Adrenal gland (tissue), 12 donors: ENCODE results near the gene CDK10. TPM values are rescaled to one million over a fixed set of nuclear protein-coding genes. Genes with fewer than 3 reads are reported as not detected.

Experiments used
- DNase-seq, 7 donors: peaks; one replicate each; pipeline ENCODE4 v3.0.0-alpha.2; 2019 to 2020
- H3K27ac ChIP-seq, 5 donors: fragments of 200-600 bp; sonication (generic) in 4 of 5; 1 replicate in 3 of 5; 2 replicates in 2 of 5; pipeline versions ENCODE4 v1.5.1 to v1.8.0; 2016 to 2020; ENCODE audit warnings: mild to moderate bottlenecking in 1 of 5
- H3K27me3 ChIP-seq: fragments of 200-600 bp; 2 replicates; pipeline ENCODE4 v1.8.0; 2021
- H3K36me3 ChIP-seq, 2 donors: fragments of 200-600 bp; replicated peaks in 1 of 2; 1 replicate in 1 of 2; 2 replicates in 1 of 2; pipeline versions ENCODE4 v1.5.1 to v1.8.0; 2018 to 2022
- H3K4me1 ChIP-seq, 2 donors: fragments of 200-600 bp; replicated peaks in 1 of 2; 1 replicate in 1 of 2; 2 replicates in 1 of 2; pipeline versions ENCODE4 v1.5.1 to v1.8.0; 2018 to 2021
- H3K4me3 ChIP-seq, 4 donors: fragments of 200-600 bp; sonication (generic) in 3 of 4; one replicate each; pipeline ENCODE4 v1.5.1; 2016 to 2018
- H3K9me3 ChIP-seq, 3 donors: fragments of 200-600 bp; sonication (generic) in 1 of 3; replicated peaks in 1 of 3; 1 replicate in 2 of 3; 2 replicates in 1 of 3; pipeline versions ENCODE4 v1.5.1 to v1.8.0; 2016 to 2021
- CTCF ChIP-seq, 6 experiments: fragments of 450-650 bp in 4 of 6; fragments of 200-600 bp in 2 of 6; sonication (generic) in 1 of 6; IDR thresholded peaks; 1 replicate in 5 of 6; 2 replicates in 1 of 6; pipeline versions ENCODE4 v1.5.1 to v1.8.0; 2016 to 2021; ENCODE audit warnings: antibody characterized with exemption in 6 of 6, mild to moderate bottlenecking in 2 of 6, moderate library complexity in 1 of 6
- POLR2A ChIP-seq, 2 donors: fragments of 450-650 bp; IDR thresholded peaks; one replicate each; pipeline ENCODE4 v1.6.1; 2017; ENCODE audit warnings: antibody characterized with exemption in 2 of 2, mild to moderate bottlenecking in 2 of 2, moderate library complexity in 1 of 2
- WGBS, 4 donors: extraction: QIAGEN DNeasy Blood & Tissue Kit in 2 of 4; methylation state at CpG; one replicate each; pipeline versions ENCODE4 v1.1.5 to v1.1.7; 2013 to 2017; 5-methylcytosine and 5-hydroxymethylcytosine counted together
- intact Hi-C, 2 donors: fragments of 100-400 bp; cut with DNase I; formaldehyde crosslinking; loops; one replicate each; pipeline versions ENCODE4 v1.14.1 to v1.15.0; 2022 to 2023
- polyA plus RNA-seq, 3 donors: library from polyadenylated mRNA; stranded (reverse); fragments of 200-250 nt in 2 of 3; fragments of 350-450 nt in 1 of 3; fragmentation: Illumina TruSeq in 1 of 3; extraction: RNeasy Lipid Tissue Mini Kit (QIAGEN cat#74804) in 1 of 3; gene quantifications; one replicate each; pipeline ENCODE4 v1.2.3, GENCODE V29; 2013 to 2014
- total RNA-seq, 9 donors: library from RNA; depleted of rRNA in 4 of 9; stranded (reverse); fragments of >200 nt in 4 of 9; fragments of 120-200 nt in 1 of 9; fragmentation: NEBNext Ultra II Directional in 1 of 9; extraction: Animal tissue kit (Norgen Biotek cat#: 25700) in 1 of 9; gene quantifications; one replicate each; pipeline versions ENCODE4 v1.1.0 to v1.2.4, GENCODE V29; 2013 to 2023
- donor health status: healthy with polysubstance abuse.
- donor health status: Bipolar disorder and iron deficiency.
- donor health status: DM: yes; HTN: yes; CAD: no.
- donor health status: DM: no; HTN: no; CAD: no.
- donor health status: DM: no; HTN: no; CAD: no.
- donor health status: DM: yes; HTN: yes; CAD: no.

CDK10 gene
- total and polyA plus RNA-seq, 12 donors = 29.5 to 289 (median 64.5) TPM

GRCh38 chr16:89672177-89672941 lies 14.1 kb upstream of the CDK10 start:
- H3K4me1 ChIP-seq = no peaks in the 10 kb centered on the region
- no peak overlapping the region for H3K27ac ChIP-seq
- TF ChIP-seq POLR2A (IDR thresholded peaks at IDR 0.05) (no peak), CTCF (IDR thresholded peaks at IDR 0.05) (no peak)
- H3K27me3 ChIP-seq = no peaks in the 10 kb centered on the region
- no peak for DNase-seq
- no peak overlapping the region for H3K4me3 ChIP-seq
- WGBS, 4 donors = 81 to 87% (median 84%) methylated on average over 15 to 16 of the region's 16 CpGs
- no peaks in the 10 kb centered on the region for H3K9me3 ChIP-seq
- intact Hi-C loops = no loop called here
- no peaks in the 10 kb centered on the region for H3K36me3 ChIP-seq

- intact Hi-C loops = no loop called here
- 89 to 100% (median 98%) methylated on average over 2 of the region's 2 CpGs for WGBS, 4 donors
Observed at GRCh38 chr16:89678258-89678657, 8.2 kb upstream of the CDK10 start.

GRCh38 chr16:89685916-89686315 lies 573 bp upstream of the CDK10 start:
- WGBS, 4 donors = 83 to 100% (median 93%) methylated on average over 1 of the region's 1 CpG
- intact Hi-C loops = no loop called here
- Histone ChIP-seq H3K4me1 (peaks cover 8 to 10% of the 10 kb centered on the region in 2 donors), H3K27ac (no peak overlapping the region), H3K27me3 (no peaks in the 10 kb centered on the region), H3K4me3 (no peak overlapping the region), H3K36me3 (peaks cover 0 to 15% of the 10 kb centered on the region in 2 donors), H3K9me3 (no peaks in the 10 kb centered on the region)
- no peak for TF ChIP-seq POLR2A (IDR thresholded peaks at IDR 0.05)
- no peak for TF ChIP-seq CTCF (IDR thresholded peaks at IDR 0.05)
- DNase-seq = no peak

More at GRCh38 chr16:89678258-89678657, 8.2 kb upstream of the CDK10 start:
- no peaks in the 10 kb centered on the region for H3K9me3 ChIP-seq
- H3K4me1 ChIP-seq = no peaks in the 10 kb centered on the region
- no peak for TF ChIP-seq CTCF (IDR thresholded peaks at IDR 0.05)
- TF ChIP-seq POLR2A (IDR thresholded peaks at IDR 0.05) = no peak
- no peaks in the 10 kb centered on the region for H3K36me3 ChIP-seq
- no peak for DNase-seq
- no peaks in the 10 kb centered on the region for H3K27me3 ChIP-seq
- no peak overlapping the region for H3K27ac ChIP-seq
- H3K4me3 ChIP-seq = no peak overlapping the region

- WGBS, 4 donors = 12 to 26% (median 14%) methylated on average over 18 to 42 of the region's 42 CpGs
- intact Hi-C loops = no loop called here
Observed at GRCh38 chr16:89687092-89687940, 827 bp downstream of the CDK10 start.

More at GRCh38 chr16:89687092-89687940, 827 bp downstream of the CDK10 start:
- TF ChIP-seq POLR2A (IDR thresholded peaks at IDR 0.05) (no peak), CTCF (IDR thresholded peaks at IDR 0.05) (no peak)
- no peaks in the 10 kb centered on the region for H3K27me3 ChIP-seq
- peak in 1 of 7 donors; percentile 22 for DNase-seq
- peaks cover 8 to 10% of the 10 kb centered on the region in 2 donors for H3K4me1 ChIP-seq
- H3K27ac ChIP-seq = peak overlapping the region in 3 of 5 donors; percentile 45 to 81 (median 59)
- peaks cover 0 to 28% of the 10 kb centered on the region in 2 donors for H3K36me3 ChIP-seq
- peak overlapping the region; percentile 42 to 82 (median 68) for H3K4me3 ChIP-seq
- H3K9me3 ChIP-seq = no peaks in the 10 kb centered on the region
